ENCODE measurements around the gene TIAM1. TPM values are rescaled to one million over a fixed set of nuclear protein-coding genes. Genes with fewer than 3 reads are reported as not detected.

TIAM1 gene
- total and polyA plus RNA-seq, 2 of the 8 experiments (the other 6 are each of a cell fraction or from before 2014, with no cell fraction given): 10.1 to 30.7 TPM

DNA sequence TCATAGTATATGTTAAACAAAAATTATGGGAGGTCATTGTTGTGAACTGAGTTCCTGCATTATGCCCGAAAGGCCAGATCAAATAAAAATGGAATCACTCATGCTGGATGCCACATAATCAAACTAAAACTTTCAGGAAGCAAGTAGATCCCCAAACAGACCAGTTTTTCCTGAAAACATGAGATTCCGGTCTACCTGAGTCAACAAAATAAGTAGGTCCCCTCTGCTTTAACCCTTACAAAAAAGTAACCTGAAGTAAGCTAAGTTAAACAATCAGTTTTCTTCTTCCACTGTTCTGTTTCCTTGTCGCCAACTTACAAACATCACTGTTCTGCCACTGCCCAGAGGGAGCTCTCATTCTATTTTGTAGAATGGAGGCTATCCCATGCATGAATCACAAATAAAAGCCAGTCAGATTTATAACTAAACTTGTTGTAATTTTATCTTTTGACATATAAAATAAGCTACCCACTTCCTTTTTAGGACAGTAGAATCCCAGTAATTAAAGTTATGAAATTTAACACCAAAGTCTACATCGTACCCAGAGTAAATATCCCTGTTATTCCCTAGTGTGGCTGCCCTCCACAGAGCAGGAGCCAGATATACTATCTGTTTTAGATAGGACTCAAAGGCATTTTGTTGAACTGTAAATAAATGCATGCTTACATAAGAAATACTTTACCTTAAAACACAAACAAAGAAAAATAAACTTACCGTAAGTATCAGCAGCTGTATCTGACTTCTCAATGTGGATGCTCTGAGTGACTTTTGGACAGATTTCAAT is 149.4 kb downstream of the TIAM1 start:
- ChIA-PET CTCF (ENCODE audit: partially characterized antibody) (interaction anchor here (0.8 to 4.1 kb wide), 6 partner anchors 13 to 404 kb away, joined by 3 to 16 read pairs (median 4); no protein-coding TSS in a partner anchor), POLR2A (ENCODE audit: partially characterized antibody) (interaction anchor here (1.0 to 1.3 kb wide), 2 partner anchors 35 to 365 kb away, joined by 3 to 4 read pairs; no protein-coding TSS in a partner anchor)
- H4K5ac ChIP-seq (ENCODE audit: insufficient read length, low read depth, low read length): no peak overlapping the region
- H4K20me1 ChIP-seq (replicated peaks in 1 of 2; ENCODE audit: control insufficient read depth in 1 of 2, insufficient read depth in 2 of 2, low read length in 2 of 2): no peaks in the 10 kb centered on the region
- no peak for DNase-seq (ENCODE audit: low read depth in 1 of 2, low spot score in 2 of 2)
- H2AFZ ChIP-seq (ENCODE audit: low read length): no peak overlapping the region
- no peak for FAIRE-seq
- H3K27ac ChIP-seq (ENCODE audit: low read depth, low read length): no peak overlapping the region
- no peaks in the 10 kb centered on the region for H3K27me3 ChIP-seq (replicated peaks in 1 of 4; ENCODE audit: control insufficient read depth in 3 of 4, extremely low read depth in 1 of 4, insufficient read depth in 3 of 4, low read length in 3 of 4)
- H3K4me3 ChIP-seq (ENCODE audit: extremely low read depth in 1 of 4, insufficient read depth in 2 of 4, low read depth in 3 of 4, low read length in 4 of 4): no peak overlapping the region
- no peak overlapping the region for H3K14ac ChIP-seq (ENCODE audit: insufficient read length)
- no peak overlapping the region for H2BK15ac ChIP-seq (ENCODE audit: low read length)
- H2AK5ac ChIP-seq (ENCODE audit: low read depth, low read length): no peak overlapping the region
- no peak overlapping the region for H4K8ac ChIP-seq (ENCODE audit: extremely low read depth, insufficient read depth, low read length)
- no peaks in the 10 kb centered on the region for H3K23me2 ChIP-seq (ENCODE audit: low read depth, low read length)
- no peaks in the 10 kb centered on the region for H3K79me1 ChIP-seq (ENCODE audit: low read depth, low read length)
- no peak overlapping the region for H3K4ac ChIP-seq (replicated peaks; ENCODE audit: insufficient read length, low read depth, low read length)
- H3K4me1 ChIP-seq (replicated peaks in 1 of 4; ENCODE audit: control insufficient read depth in 3 of 4, insufficient read depth in 4 of 4, low read length in 3 of 4): peaks cover 0 to 6% (median 3%) of the 10 kb centered on the region in 4 experiments; a peak in 3 of 7 replicates
- H3K56ac ChIP-seq (replicated peaks; ENCODE audit: insufficient read length, low read depth, low read length): no peak overlapping the region
- H3K23ac ChIP-seq (ENCODE audit: insufficient read length): no peak overlapping the region
- H3K9me3 ChIP-seq (ENCODE audit: insufficient read depth in 2 of 2, low read depth in 1 of 2, low read length in 1 of 2): no peaks in the 10 kb centered on the region
- no peak for TF ChIP-seq SIX5 (IDR thresholded peaks at IDR 0.05; ENCODE audit: low read depth, low read length)
- no peak for TF ChIP-seq YY1 (IDR thresholded peaks at IDR 0.05; ENCODE audit: low read depth, low read length)
- no peak for TF ChIP-seq PHF8 (conservative IDR thresholded peaks at IDR 0.05; ENCODE audit: low read depth, low read length)
- TF ChIP-seq TAF1 (IDR thresholded peaks at IDR 0.05; ENCODE audit: low read depth, low read length): no peak
- TF ChIP-seq TEAD4 (IDR thresholded peaks at IDR 0.05; ENCODE audit: low read depth, low read length): no peak
- TF ChIP-seq KDM1A (IDR thresholded peaks at IDR 0.05; ENCODE audit: borderline replicate concordance, low read length): no peak
- no peak for TF ChIP-seq GABPA (IDR thresholded peaks at IDR 0.05; ENCODE audit: borderline replicate concordance, insufficient read depth, low read length)
- TF ChIP-seq SRF (IDR thresholded peaks at IDR 0.05; ENCODE audit: low read depth, low read length): no peak
- no peak for TF ChIP-seq RFX5 (IDR thresholded peaks at IDR 0.05; ENCODE audit: borderline replicate concordance, low read depth, low read length)
- TF ChIP-seq RXRA (IDR thresholded peaks at IDR 0.05; ENCODE audit: insufficient read depth, low read depth, low read length): no peak
- H3K18ac ChIP-seq (ENCODE audit: extremely low read depth, low read length): no peak overlapping the region
- H2BK5ac ChIP-seq (ENCODE audit: low read depth, low read length): no peak overlapping the region
- no peak overlapping the region for H4K91ac ChIP-seq (replicated peaks; ENCODE audit: insufficient read length, low read length)
- no peak overlapping the region for H2BK12ac ChIP-seq (ENCODE audit: low read depth, low read length)
- H3K4me2 ChIP-seq (ENCODE audit: insufficient read depth in 1 of 2, low read depth in 2 of 2, low read length in 2 of 2): no peak overlapping the region
- no peak overlapping the region for H2BK120ac ChIP-seq (replicated peaks; ENCODE audit: low read depth, low read length)
- WGBS, 2 experiments (ENCODE audit: extremely low coverage in 1 of 2, insufficient coverage in 1 of 2, insufficient read length in 1 of 2, insufficient replicate concordance in 2 of 2, low coverage in 1 of 2, low lambda C conversion rate in 2 of 2, missing lambda C conversion rate in 1 of 2): 94% methylated on average over 5 of the region's 5 CpGs; no CpG with 5 or more reads in 1 of the 2 experiments
- H3K9ac ChIP-seq (replicated peaks in 1 of 4; ENCODE audit: extremely low read depth in 1 of 4, low read depth in 3 of 4, low read length in 3 of 4): no peak overlapping the region
- H2BK20ac ChIP-seq (ENCODE audit: low read length): no peak overlapping the region
- no peaks in the 10 kb centered on the region for H3K79me2 ChIP-seq (ENCODE audit: control insufficient read depth in 1 of 2, insufficient read depth in 2 of 2, low read length in 2 of 2)
- peaks cover 0 to 4% (median 0%) of the 10 kb centered on the region in 4 experiments; a peak in 2 of 8 replicates for H3K36me3 ChIP-seq (ENCODE audit: control insufficient read depth in 2 of 4, insufficient read depth in 4 of 4, low read length in 3 of 4)
